Measurements from ENCODE around the gene MAPKAP1.

DNA sequence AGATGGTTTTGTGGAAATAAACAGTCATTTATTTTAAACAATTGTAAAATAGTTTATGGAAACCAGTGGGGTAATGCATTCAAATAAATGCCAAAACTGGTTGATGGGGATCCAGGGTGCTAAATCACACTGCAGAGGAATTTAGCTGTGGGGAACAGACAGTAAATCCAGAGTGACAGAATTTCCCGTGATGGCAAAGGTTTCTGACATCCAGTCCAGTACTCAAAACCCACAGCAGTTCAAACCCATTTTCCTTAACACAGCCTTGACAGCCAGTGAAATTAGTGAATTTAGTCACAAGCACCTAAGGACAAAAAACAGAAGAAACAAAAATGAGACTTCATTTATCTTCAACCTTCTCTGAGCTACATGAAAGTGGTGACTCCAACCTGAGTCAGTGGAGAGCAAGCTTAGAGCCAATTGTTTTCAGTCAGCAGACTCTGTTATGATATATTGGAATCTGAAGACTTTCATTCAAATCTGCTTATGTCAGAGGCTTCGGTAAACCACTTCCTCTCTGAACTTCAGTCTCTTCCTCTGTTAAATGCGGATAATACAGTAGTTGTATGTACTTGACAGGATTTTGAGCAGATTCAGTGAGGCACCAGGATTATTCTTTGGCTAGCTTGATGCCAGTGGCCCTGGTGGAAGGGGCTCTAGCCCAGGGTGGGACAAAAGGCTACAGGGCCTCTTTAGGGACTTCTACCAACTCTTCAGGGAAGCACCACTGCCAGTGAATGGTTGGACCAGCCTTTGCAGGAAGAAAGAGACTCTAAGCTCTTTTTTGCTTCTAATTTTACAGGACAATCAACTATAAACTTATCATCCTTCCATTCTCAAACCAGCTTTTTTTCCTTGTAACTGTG, 185.3 kb downstream of the MAPKAP1 start:
- TF ChIP-seq POLR2A (IDR thresholded peaks at IDR 0.05; ENCODE audit: low read depth, low read length) (no peak), POLR2AphosphoS5 (IDR thresholded peaks at IDR 0.05; ENCODE audit: low read depth, low read length) (no peak)
